MCF 10A (cell line): Measurements from ENCODE around the gene YBX2. TPM values are rescaled to one million over a fixed set of nuclear protein-coding genes. Genes with fewer than 3 reads are reported as not detected.
"Not testable (repeated sequence)": the region's sequence is repeated elsewhere in the genome, so short reads cannot be mapped to it uniquely, and the experiment has no call there.

Experiments
- Bru-seq: library from RNA; stranded (reverse); fragments of 400-500 nt; gene quantifications from one replicate; lab custom pipeline; 2021; lab: Mats Ljungman, UMichigan
- BruChase-seq, 2 experiments: library from RNA; stranded (reverse); fragments of 400-500 nt; gene quantifications; one replicate each; lab custom pipeline; 2021; lab: Mats Ljungman, UMichigan
- BruUV-seq: library from RNA; stranded (reverse); fragments of 400-500 nt; replicated peaks from 2 replicates; lab custom pipeline; 2021; lab: Mats Ljungman, UMichigan
- CTCF ChIA-PET: fragments of 300-600 bp; sonication (Branson Sonifier 250); formaldehyde crosslinking; extraction: SDS; loops from one replicate; lab custom pipeline; 2021; ENCODE audit warnings: antibody characterized with exemption, inconsistent platforms; lab: Yijun Ruan, JAX
- POLR2A ChIA-PET: fragments of 300-600, 350-650 bp; sonication (Branson Sonifier 250); formaldehyde crosslinking; extraction: SDS; loops from one replicate; lab custom pipeline; 2020; ENCODE audit warnings: antibody characterized with exemption, inconsistent platforms; lab: Yijun Ruan, JAX
- DNase-seq: peaks from one replicate; pipeline ENCODE4 v3.0.0-alpha.2; 2018; ENCODE audit not compliant: unreplicated experiment
- H3K27ac Mint-ChIP-seq: one replicate; pipeline ENCODE4 v1.8.0; 2022; ENCODE audit warnings: mild to moderate bottlenecking, low read depth, mixed read lengths; ENCODE audit not compliant: unreplicated experiment
- H3K27me3 Mint-ChIP-seq: one replicate; pipeline ENCODE4 v1.8.0; 2022; ENCODE audit warnings: mixed read lengths; ENCODE audit not compliant: insufficient read depth, unreplicated experiment
- H3K36me3 Mint-ChIP-seq: one replicate; pipeline ENCODE4 v1.8.0; 2022; ENCODE audit warnings: mild to moderate bottlenecking, moderate library complexity, mixed read lengths; ENCODE audit not compliant: insufficient read depth, unreplicated experiment
- H3K4me1 Mint-ChIP-seq: one replicate; pipeline ENCODE4 v1.8.0; 2022; ENCODE audit warnings: mixed read lengths; ENCODE audit not compliant: insufficient read depth, unreplicated experiment
- H3K4me3 Mint-ChIP-seq: one replicate; pipeline ENCODE4 v1.8.0; 2022; ENCODE audit warnings: mild to moderate bottlenecking, moderate library complexity, mixed read lengths; ENCODE audit not compliant: unreplicated experiment
- H3K9me3 Mint-ChIP-seq: one replicate; pipeline ENCODE4 v1.8.0; 2022; ENCODE audit warnings: mixed read lengths; ENCODE audit not compliant: unreplicated experiment
- CTCF ChIP-seq: fragments of 200-600 bp; IDR thresholded peaks from one replicate; pipeline ENCODE4 v1.8.0; 2022; ENCODE audit warnings: antibody characterized with exemption, mild to moderate bottlenecking; ENCODE audit not compliant: unreplicated experiment
- intact Hi-C: fragments of 100-400 bp; cut with micrococcal nuclease; formaldehyde crosslinking; loops from 2 replicates; pipeline ENCODE4 v1.14.1; 2022
- long read RNA-seq: library from polyadenylated mRNA; stranded (forward); transcript quantifications from one replicate; pipeline ENCODE4 v2.0.0, GENCODE V29; 2022
- total RNA-seq: library from RNA; stranded (reverse); gene quantifications from 2 replicates; pipeline ENCODE4 v1.2.3, GENCODE V29; 2022

YBX2 gene
- total RNA-seq (0.40 and 0.44 TPM in 2 replicates), Bru-seq, nascent RNA (not detected), BruChase-seq, experiment 1, labeled RNA remaining after a 6-hour chase (percentile 14 among the genes with signal in this experiment), BruChase-seq, experiment 2, labeled RNA remaining after a 2-hour chase (not detected)
- long read RNA-seq: 0 reads

GRCh38 chr17:7294614-7295153, at the start of gene YBX2:
Gene YBX2, minus strand, starts transcription at chr17:7294639. Its CDS starts 139 bp downstream, at chr17:7294500.
- ChIA-PET CTCF (no interaction called here), POLR2A (no interaction called here)
- intact Hi-C loops: loop anchor here (5.0 kb wide), 1 partner anchor 247 kb away; no protein-coding TSS in a partner anchor
- no TSS peak for BruUV-seq
- TF ChIP-seq CTCF: no peak
- no peaks in the 10 kb centered on the region for H3K9me3 Mint-ChIP-seq
- peak; percentile 74 for DNase-seq
- no peaks in the 10 kb centered on the region for H3K27me3 Mint-ChIP-seq
- H3K4me3 Mint-ChIP-seq: peak within 1 kb of the TSS; percentile 63
- H3K4me1 Mint-ChIP-seq: peaks cover 17% of the 10 kb centered on the region
- H3K27ac Mint-ChIP-seq: no peak within 1 kb of the TSS
- peaks cover 10% of the 10 kb centered on the region for H3K36me3 Mint-ChIP-seq

- Mint-ChIP-seq H3K27ac (no peak overlapping the region), H3K4me1 (no peaks in the 10 kb centered on the region), H3K4me3 (no peak overlapping the region), H3K9me3 (no peaks in the 10 kb centered on the region), H3K36me3 (peaks cover 8% of the 10 kb centered on the region), H3K27me3 (peaks cover 12% of the 10 kb centered on the region)
- ChIA-PET POLR2A (interaction anchor here (1.1 to 2.5 kb wide), 3 partner anchors 13 to 140 kb away, joined by 3 to 16 read pairs (median 3); partner anchors contain the start of gene NEURL4), CTCF (interaction anchor here (0.8 to 1.7 kb wide), 2 partner anchors 9 to 35 kb away, joined by 3 to 5 read pairs; no protein-coding TSS in a partner anchor)
- intact Hi-C loops: no loop called here
- DNase-seq: no peak
- no TSS peak for BruUV-seq
- TF ChIP-seq CTCF: no peak
Observed at GRCh38 chr17:7343250-7343649, 48.8 kb upstream of the YBX2 start.

- CTCF ChIA-PET: interaction anchor here (0.6 to 1.1 kb wide), 2 partner anchors 12 to 1970 kb away, joined by 3 to 4 read pairs; no protein-coding TSS in a partner anchor
- BruUV-seq: no TSS peak
- POLR2A ChIA-PET: interaction anchor here (1.2 to 2.5 kb wide), 2 partner anchors 12 to 26 kb away, joined by 3 to 16 read pairs; partner anchors contain the start of gene NEURL4
- intact Hi-C loops: no loop called here
- no peak for TF ChIP-seq CTCF
- Mint-ChIP-seq H3K27me3 (peaks cover 12% of the 10 kb centered on the region), H3K27ac (no peak overlapping the region), H3K4me1 (no peaks in the 10 kb centered on the region), H3K36me3 (peaks cover 4% of the 10 kb centered on the region), H3K9me3 (no peaks in the 10 kb centered on the region), H3K4me3 (no peak overlapping the region)
- no peak for DNase-seq
Observed at GRCh38 chr17:7341842-7342241, 47.4 kb upstream of the YBX2 start.

GRCh38 chr17:7340179-7340578, 45.7 kb upstream of the YBX2 start:
- H3K36me3 Mint-ChIP-seq: no peaks in the 10 kb centered on the region
- ChIA-PET POLR2A (interaction anchor here (1.1 to 2.1 kb wide), 2 partner anchors 10 kb away, joined by 3 to 9 read pairs; partner anchors contain the start of gene NEURL4), CTCF (interaction anchor here (0.6 kb wide), 1 partner anchor 176 kb away, joined by 3 read pairs; no protein-coding TSS in a partner anchor)
- H3K4me3 Mint-ChIP-seq: no peak overlapping the region
- intact Hi-C loops: no loop called here
- peaks cover 12% of the 10 kb centered on the region for H3K27me3 Mint-ChIP-seq
- no peak for DNase-seq
- H3K4me1 Mint-ChIP-seq: no peaks in the 10 kb centered on the region
- no peak overlapping the region for H3K27ac Mint-ChIP-seq
- no peaks in the 10 kb centered on the region for H3K9me3 Mint-ChIP-seq
- TF ChIP-seq CTCF: no peak
- BruUV-seq: no TSS peak

GRCh38 chr17:7337600-7337999, 43.2 kb upstream of the YBX2 start:
- DNase-seq, H3K4me3 Mint-ChIP-seq, intact Hi-C loops, H3K9me3 Mint-ChIP-seq, BruUV-seq, H3K27ac Mint-ChIP-seq, H3K4me1 Mint-ChIP-seq, H3K36me3 Mint-ChIP-seq: not testable (repeated sequence)
- H3K27me3 Mint-ChIP-seq: peaks cover 12% of the 10 kb centered on the region
- CTCF ChIA-PET: interaction anchor here (0.6 to 1.6 kb wide), 4 partner anchors 8 to 247 kb away, joined by 3 to 4 read pairs (median 4); no protein-coding TSS in a partner anchor
- POLR2A ChIA-PET: interaction anchor here (0.6 to 2.0 kb wide), 5 partner anchors 11 to 1146 kb away, joined by 3 to 5 read pairs (median 4); partner anchors contain the start of gene GPS2
